Activated naive CD4-positive, alpha-beta T cell treated with anti-CD3 and anti-CD28 coated beads for 36 hours (primary cell): ENCODE results near the gene TSPAN12. TPM values are rescaled to one million over a fixed set of nuclear protein-coding genes. Genes with fewer than 3 reads are reported as not detected.

Experiments
- CTCF ChIA-PET: fragments of 350-600 bp; sonication (Branson Sonifier 250); formaldehyde crosslinking; loops from one replicate; lab custom pipeline; 2021; ENCODE audit warnings: antibody characterized with exemption; lab: Charles Lee
- DNase-seq: peaks from one replicate; pipeline ENCODE4 v3.0.0-alpha.2; 2020
- H3K27ac Mint-ChIP-seq: one replicate; pipeline ENCODE4 v1.8.0; 2021; ENCODE audit warnings: mild to moderate bottlenecking, mixed read lengths
- H3K27me3 Mint-ChIP-seq: one replicate; pipeline ENCODE4 v1.8.0; 2021; ENCODE audit warnings: low read depth, mixed read lengths
- H3K36me3 Mint-ChIP-seq: one replicate; pipeline ENCODE4 v1.8.0; 2021; ENCODE audit warnings: low read depth, mixed read lengths
- H3K4me1 Mint-ChIP-seq: one replicate; pipeline ENCODE4 v1.8.0; 2021; ENCODE audit warnings: low read depth, mixed read lengths
- H3K4me3 Mint-ChIP-seq: one replicate; pipeline ENCODE4 v1.8.0; 2021; ENCODE audit warnings: mild to moderate bottlenecking, moderate library complexity, mixed read lengths
- H3K9me3 Mint-ChIP-seq: one replicate; pipeline ENCODE4 v1.8.0; 2021; ENCODE audit warnings: mixed read lengths
- intact Hi-C: fragments of 100-400 bp; cut with micrococcal nuclease; formaldehyde crosslinking; loops from one replicate; pipeline ENCODE4 v1.15.1; 2023
- total RNA-seq, 2 experiments: library from RNA; stranded (reverse); gene quantifications; one replicate each; pipeline ENCODE4 v1.2.3, GENCODE V29; 2021

TSPAN12 gene
- total RNA-seq, 2 experiments from 2014 or later, result not detected

DNA sequence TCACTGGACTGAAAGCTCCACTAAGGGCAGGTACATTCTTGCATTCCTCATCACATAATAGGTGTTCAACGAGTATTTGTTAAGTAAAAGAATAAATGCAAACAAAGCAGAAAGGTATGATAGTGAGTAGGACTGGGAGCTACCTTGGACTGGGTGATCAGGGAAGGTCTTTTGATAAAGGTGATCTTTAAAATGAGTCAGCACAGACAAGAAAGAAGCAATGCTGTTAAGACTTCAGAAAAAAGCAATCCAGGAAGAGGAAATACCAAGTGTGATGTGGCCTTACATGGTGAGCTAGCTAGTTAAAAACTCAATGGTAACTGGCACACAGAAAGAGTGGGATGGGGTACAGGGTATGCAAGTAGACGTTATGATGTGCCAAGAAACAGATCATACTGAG, 40.1 kb downstream of the TSPAN12 start:
- Mint-ChIP-seq H3K27me3 (peaks cover 29% of the 10 kb centered on the region), H3K4me1 (no peaks in the 10 kb centered on the region), H3K27ac (no peak overlapping the region), H3K9me3 (no peaks in the 10 kb centered on the region), H3K4me3 (no peak overlapping the region), H3K36me3 (no peaks in the 10 kb centered on the region)
- intact Hi-C loops, result no loop called here
- DNase-seq, result no peak
- CTCF ChIA-PET, result interaction anchor here (1.3 to 1.6 kb wide), 2 partner anchors 12 to 26 kb away, joined by 5 to 9 read pairs; no protein-coding TSS in a partner anchor

DNA sequence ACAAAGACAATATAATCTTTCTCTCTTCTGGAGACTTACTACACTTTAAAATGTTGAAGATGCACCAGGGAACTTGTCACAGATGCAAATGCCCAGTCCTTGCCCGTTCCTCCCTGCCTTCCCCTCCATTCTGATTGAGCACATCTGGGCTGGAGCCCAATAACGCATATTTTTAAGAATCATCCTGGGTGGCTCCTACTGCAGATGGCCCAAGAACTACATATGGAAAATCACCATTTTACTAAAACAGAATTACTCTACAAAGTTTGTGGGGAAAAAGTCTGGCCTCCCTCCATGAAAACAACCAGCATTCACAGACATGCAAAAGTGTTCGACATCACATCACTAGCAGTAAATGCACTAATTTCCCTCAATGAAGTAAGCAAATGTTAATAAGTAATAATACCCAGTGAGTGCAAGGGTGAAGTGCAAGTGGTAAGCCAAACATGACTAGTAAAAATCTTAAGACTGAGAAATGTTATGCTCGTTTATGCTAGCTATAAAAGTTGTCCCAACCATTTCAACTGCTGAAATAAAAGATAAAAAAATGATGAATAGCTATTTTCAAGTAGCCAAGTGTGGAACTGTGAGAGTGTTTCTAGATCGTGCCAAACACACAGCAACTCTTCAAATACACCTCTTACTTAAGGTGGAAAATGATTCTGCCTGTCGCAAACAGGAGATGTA, 43.5 kb downstream of the TSPAN12 start:
- intact Hi-C loops, result no loop called here
- H3K4me1 Mint-ChIP-seq, result no peaks in the 10 kb centered on the region
- H3K27me3 Mint-ChIP-seq, result peaks cover 14% of the 10 kb centered on the region
- no peaks in the 10 kb centered on the region for H3K9me3 Mint-ChIP-seq
- DNase-seq, result no peak
- CTCF ChIA-PET, result no interaction called here
- no peaks in the 10 kb centered on the region for H3K36me3 Mint-ChIP-seq
- H3K4me3 Mint-ChIP-seq, result no peak overlapping the region
- H3K27ac Mint-ChIP-seq, result no peak overlapping the region

DNA sequence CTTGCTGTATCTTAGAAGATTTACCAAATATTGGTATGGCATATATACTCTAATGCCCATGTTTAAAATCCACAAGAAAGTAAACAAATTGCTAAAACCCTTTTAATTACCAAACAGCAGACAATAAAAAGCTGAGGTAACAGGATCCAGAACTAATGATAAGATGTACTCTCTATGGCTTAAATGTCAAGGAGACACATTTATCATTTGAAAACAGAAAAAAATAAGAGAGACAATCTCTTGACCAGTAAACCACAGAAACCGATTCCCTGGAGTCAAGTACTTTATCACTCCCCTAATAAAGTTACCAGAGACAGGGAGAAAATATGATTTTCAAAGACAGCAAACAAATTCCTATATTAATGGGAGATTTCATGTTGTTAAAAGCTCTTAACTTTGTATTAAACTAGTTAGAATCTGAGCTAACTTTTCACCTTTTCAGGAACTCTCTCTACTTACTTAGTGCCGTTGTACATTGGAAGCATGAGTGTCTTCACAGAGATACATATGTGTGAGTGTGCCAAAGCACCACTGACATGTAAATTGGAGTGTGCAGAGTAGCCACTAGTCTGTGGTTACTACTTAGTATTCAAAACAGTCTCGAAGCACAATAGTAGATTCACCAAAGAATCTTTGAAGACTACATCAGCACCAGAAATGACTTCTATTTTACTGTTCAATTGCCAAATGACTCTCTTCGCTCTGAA, 44.2 kb downstream of the TSPAN12 start:
- Mint-ChIP-seq H3K36me3 (no peaks in the 10 kb centered on the region), H3K27me3 (peaks cover 14% of the 10 kb centered on the region), H3K4me3 (no peak overlapping the region), H3K27ac (no peak overlapping the region), H3K4me1 (no peaks in the 10 kb centered on the region), H3K9me3 (no peaks in the 10 kb centered on the region)
- intact Hi-C loops, result no loop called here
- CTCF ChIA-PET, result no interaction called here
- DNase-seq, result no peak

DNA sequence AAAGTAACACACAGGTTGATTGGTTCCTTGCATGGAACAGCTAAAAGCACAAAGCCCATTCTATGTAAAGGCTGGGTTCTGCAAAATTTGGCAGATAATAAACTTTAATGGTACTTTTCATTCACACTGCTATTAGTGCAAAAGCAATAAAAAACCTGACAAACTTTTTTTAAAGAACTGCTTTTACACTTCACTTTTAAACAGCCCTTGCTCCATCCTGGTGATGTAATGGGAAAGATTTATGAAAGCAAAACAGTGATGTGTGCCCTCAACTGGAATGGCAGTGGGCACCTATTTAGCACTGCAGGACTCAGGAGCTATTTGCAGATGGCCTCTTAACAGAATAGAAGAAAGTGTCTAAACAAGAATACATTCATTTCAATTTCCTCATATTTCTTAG, 44.9 kb downstream of the TSPAN12 start:
- Mint-ChIP-seq H3K4me1 (no peaks in the 10 kb centered on the region), H3K4me3 (no peak overlapping the region), H3K27me3 (peaks cover 14% of the 10 kb centered on the region), H3K36me3 (no peaks in the 10 kb centered on the region), H3K27ac (no peak overlapping the region), H3K9me3 (no peaks in the 10 kb centered on the region)
- DNase-seq, result no peak
- intact Hi-C loops, result no loop called here
- CTCF ChIA-PET, result no interaction called here

DNA sequence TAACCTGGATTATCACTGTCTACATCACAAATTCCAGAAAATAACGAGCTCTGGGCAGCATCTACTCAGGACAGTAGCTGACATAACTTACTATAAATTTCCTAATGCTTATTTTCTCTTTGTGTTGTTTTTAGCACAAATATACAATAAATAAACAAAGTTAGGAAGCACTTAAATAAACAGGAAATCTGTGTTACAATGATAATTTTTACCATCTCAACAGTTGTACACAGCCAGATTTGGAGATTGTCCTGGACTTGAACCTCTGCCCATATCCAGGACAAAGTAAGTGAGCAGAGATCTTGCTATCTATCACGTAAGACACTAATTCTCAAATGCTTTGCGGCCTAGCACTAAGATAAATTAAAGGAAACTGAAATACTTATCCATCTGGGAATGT, 48.7 kb downstream of the TSPAN12 start:
- CTCF ChIA-PET, result interaction anchor here (0.6 to 5.9 kb wide), 4 partner anchors 11 to 194 kb away, joined by 3 to 42 read pairs (median 4); no protein-coding TSS in a partner anchor
- DNase-seq, result no peak
- Mint-ChIP-seq H3K36me3 (no peaks in the 10 kb centered on the region), H3K4me1 (no peaks in the 10 kb centered on the region), H3K27ac (no peak overlapping the region), H3K4me3 (no peak overlapping the region), H3K27me3 (peaks cover 9% of the 10 kb centered on the region), H3K9me3 (no peaks in the 10 kb centered on the region)
- intact Hi-C loops, result loop anchor here (10.0 kb wide), 1 partner anchor 1186 kb away; no protein-coding TSS in a partner anchor

DNA sequence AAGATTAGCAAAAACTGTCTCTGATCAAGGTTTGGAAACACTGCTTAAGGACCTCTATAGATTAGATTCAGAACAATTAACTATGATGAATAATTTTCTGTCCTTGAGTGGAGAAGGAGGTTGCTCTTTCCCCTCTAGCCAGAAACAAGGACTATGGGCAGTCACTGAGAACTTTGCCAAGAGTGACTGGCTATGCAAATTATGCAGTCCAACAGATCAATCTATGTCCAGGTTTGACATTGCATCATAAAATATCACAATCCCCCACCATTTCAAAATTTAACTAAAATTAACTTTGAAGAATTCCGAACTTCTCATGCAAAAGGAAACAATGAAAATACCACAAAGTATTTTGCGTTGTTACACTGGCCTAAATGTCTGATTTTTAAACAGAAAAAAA, 50.6 kb downstream of the TSPAN12 start:
- no peak overlapping the region for H3K4me3 Mint-ChIP-seq
- H3K27me3 Mint-ChIP-seq, result peaks cover 2% of the 10 kb centered on the region
- no peaks in the 10 kb centered on the region for H3K9me3 Mint-ChIP-seq
- no peaks in the 10 kb centered on the region for H3K36me3 Mint-ChIP-seq
- CTCF ChIA-PET, result interaction anchor here (0.6 to 5.9 kb wide), 7 partner anchors 9 to 275 kb away, joined by 3 to 42 read pairs (median 6); no protein-coding TSS in a partner anchor
- DNase-seq, result no peak
- H3K4me1 Mint-ChIP-seq, result no peaks in the 10 kb centered on the region
- H3K27ac Mint-ChIP-seq, result no peak overlapping the region
- intact Hi-C loops, result loop anchor here (2.0 to 10.0 kb wide), 2 partner anchors 179 to 1187 kb away; no protein-coding TSS in a partner anchor

DNA sequence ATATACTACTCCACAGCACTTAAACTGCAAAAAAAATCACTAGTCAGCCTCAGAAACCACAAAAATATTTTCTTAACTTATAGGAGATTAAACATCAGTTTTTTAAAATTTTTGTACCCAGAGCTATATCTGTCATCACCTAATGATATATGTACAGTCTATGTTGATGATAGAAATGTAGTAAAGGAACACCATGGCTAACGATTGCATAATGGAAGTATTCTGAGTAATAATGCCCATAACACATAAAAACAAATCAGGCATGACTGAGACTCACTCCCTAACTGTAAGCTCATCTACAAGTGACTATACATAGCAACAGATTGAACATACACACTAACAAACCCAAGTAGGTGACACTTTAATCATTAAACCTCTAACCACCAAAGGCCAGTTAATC, 51.3 kb downstream of the TSPAN12 start:
- H3K36me3 Mint-ChIP-seq, result no peaks in the 10 kb centered on the region
- no peak for DNase-seq
- H3K9me3 Mint-ChIP-seq, result no peaks in the 10 kb centered on the region
- H3K27ac Mint-ChIP-seq, result no peak overlapping the region
- CTCF ChIA-PET, result interaction anchor here (0.5 to 5.9 kb wide), 17 partner anchors 9 to 302 kb away, joined by 3 to 42 read pairs (median 5); partner anchors contain the start of gene ING3
- H3K27me3 Mint-ChIP-seq, result peaks cover 5% of the 10 kb centered on the region
- no peaks in the 10 kb centered on the region for H3K4me1 Mint-ChIP-seq
- intact Hi-C loops, result loop anchor here (1.0 to 10.0 kb wide), 6 partner anchors 51 to 1188 kb away; no protein-coding TSS in a partner anchor
- no peak overlapping the region for H3K4me3 Mint-ChIP-seq

DNA sequence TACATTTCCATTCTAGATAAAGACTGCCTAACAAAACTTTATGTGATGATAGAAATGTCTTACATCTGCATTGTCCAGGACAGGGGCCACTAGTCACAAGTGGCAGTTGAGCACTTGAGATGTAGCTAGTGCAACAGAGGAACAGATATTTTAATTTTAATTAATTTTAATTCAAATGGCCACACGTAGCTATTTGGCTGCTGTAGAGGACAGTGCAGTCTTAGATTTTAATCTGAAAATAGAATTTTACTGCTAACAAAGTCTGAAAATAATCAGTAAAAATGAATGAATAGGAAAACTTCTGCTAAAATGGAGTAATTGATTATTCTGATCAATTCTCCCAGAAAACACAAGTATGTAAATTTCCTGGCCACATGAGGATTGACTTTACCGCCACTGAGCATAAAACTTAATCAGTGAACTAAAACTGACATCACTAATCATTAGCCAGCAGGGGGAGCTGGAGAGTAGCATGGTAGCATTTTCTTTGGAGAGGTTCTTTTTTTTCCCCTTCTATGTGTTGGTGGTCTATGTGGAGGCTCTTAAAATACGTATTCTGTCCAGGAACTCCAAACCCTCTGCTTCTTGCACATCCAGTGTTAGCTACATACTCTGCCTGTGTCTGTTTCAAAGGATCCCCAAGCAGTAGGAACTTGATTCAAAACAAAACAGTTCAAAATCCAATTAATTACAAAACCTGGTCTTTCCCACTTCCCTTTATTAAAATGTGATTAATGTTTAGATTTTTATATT, 52.1 kb downstream of the TSPAN12 start:
- Mint-ChIP-seq H3K27ac (no peak overlapping the region), H3K4me1 (no peaks in the 10 kb centered on the region), H3K9me3 (no peaks in the 10 kb centered on the region), H3K36me3 (no peaks in the 10 kb centered on the region), H3K27me3 (peaks cover 5% of the 10 kb centered on the region), H3K4me3 (no peak overlapping the region)
- CTCF ChIA-PET, result interaction anchor here (0.5 to 5.9 kb wide), 18 partner anchors 8 to 302 kb away, joined by 3 to 42 read pairs (median 5); partner anchors contain the start of genes CPED1 and ING3
- peak; percentile 67 for DNase-seq
- intact Hi-C loops, result loop anchor here (1.0 to 10.0 kb wide), 6 partner anchors 51 to 1189 kb away; no protein-coding TSS in a partner anchor

DNA sequence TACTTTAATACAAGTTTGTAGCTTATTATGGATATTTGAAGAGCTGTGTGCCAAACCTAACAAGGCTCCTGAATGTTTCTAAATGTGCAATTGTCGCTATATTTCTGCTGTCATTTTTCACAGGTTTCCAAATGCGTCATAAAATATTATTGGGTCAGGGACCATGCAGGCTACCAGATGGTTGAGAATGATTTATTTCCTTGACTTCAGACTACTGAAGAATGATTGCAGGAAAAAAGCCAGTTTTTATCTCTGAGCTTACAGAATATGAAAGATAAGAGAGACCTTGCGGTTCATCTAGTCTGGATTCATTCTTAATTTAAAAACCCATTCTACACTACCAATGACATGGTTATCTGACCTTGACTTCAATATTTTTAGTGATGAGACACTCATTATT, 55.2 kb downstream of the TSPAN12 start:
- no peaks in the 10 kb centered on the region for H3K4me1 Mint-ChIP-seq
- intact Hi-C loops, result loop anchor here (10.0 kb wide), 1 partner anchor 1192 kb away; no protein-coding TSS in a partner anchor
- peaks cover 8% of the 10 kb centered on the region for H3K27me3 Mint-ChIP-seq
- CTCF ChIA-PET, result interaction anchor here (0.7 to 1.2 kb wide), 4 partner anchors 9 to 154 kb away, joined by 3 to 5 read pairs (median 3); no protein-coding TSS in a partner anchor
- H3K36me3 Mint-ChIP-seq, result no peaks in the 10 kb centered on the region
- H3K9me3 Mint-ChIP-seq, result no peaks in the 10 kb centered on the region
- H3K27ac Mint-ChIP-seq, result no peak overlapping the region
- H3K4me3 Mint-ChIP-seq, result no peak overlapping the region
- no peak for DNase-seq

DNA sequence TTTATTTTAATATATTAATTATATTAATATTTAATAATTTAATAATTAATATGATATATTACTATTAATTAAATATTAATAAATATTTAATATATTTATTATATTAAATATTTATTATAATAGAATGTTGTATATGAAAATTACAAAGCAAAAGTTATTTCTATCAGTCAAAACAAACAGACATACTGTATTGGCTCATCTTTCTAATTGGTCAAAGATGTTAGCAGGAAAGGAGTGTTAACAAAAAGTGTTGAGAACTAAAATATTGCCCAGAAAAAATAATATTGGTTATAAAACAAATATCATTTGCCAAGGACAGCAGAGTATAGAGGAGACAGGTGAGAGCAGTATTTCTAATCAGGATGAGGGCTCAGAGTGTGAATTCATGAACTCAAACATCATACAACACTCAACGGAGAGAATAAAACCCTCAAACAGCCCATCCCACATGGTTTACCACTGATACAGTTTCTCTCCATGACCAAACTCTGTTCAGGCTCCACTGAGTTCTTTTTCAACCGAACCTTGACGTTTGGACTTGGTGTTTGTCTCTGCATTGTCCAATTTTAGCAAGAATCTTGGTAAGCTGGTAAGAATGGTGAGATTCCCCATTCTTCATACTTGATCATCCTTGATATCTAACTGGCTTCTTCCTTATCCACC, 58.0 kb downstream of the TSPAN12 start:
- DNase-seq, result no peak
- intact Hi-C loops, result loop anchor here (10.0 kb wide), 1 partner anchor 1195 kb away; no protein-coding TSS in a partner anchor
- Mint-ChIP-seq H3K27ac (no peak overlapping the region), H3K36me3 (no peaks in the 10 kb centered on the region), H3K4me1 (no peaks in the 10 kb centered on the region), H3K27me3 (peaks cover 6% of the 10 kb centered on the region), H3K4me3 (no peak overlapping the region), H3K9me3 (peaks cover 2% of the 10 kb centered on the region)
- CTCF ChIA-PET, result no interaction called here

DNA sequence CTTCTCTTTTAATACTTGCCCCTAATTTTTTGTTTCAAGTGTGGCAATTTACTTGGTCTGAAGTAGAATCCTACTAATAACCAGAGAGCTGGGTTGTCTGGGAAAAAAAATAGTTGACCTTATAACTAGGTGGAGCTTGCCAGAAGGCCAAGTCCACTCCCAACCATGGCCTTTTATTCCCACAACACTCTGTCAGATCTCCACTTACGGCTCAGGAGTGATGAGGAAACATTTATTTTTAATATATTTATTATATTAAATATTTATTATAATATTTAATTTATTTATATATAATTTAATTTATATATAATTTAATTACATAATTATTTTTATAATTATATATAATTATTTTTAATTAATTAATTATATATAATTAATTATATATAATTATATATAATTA, 58.8 kb downstream of the TSPAN12 start:
- Mint-ChIP-seq H3K36me3 (no peaks in the 10 kb centered on the region), H3K9me3 (peaks cover 2% of the 10 kb centered on the region), H3K4me1 (no peaks in the 10 kb centered on the region), H3K27me3 (peaks cover 6% of the 10 kb centered on the region), H3K27ac (no peak overlapping the region), H3K4me3 (no peak overlapping the region)
- DNase-seq, result no peak
- intact Hi-C loops, result no loop called here
- CTCF ChIA-PET, result interaction anchor here (0.6 to 1.6 kb wide), 4 partner anchors 9 to 186 kb away, joined by 3 to 4 read pairs (median 3); no protein-coding TSS in a partner anchor
